IPS-15b (cell line): Measurements from ENCODE around the gene EMSY.

ENCODE experiments used
- H3K27me3 ChIP-seq: one replicate; pipeline ENCODE4 v1.6.1; 2013; ENCODE audit warnings: low read length; ENCODE audit not compliant: control insufficient read depth, insufficient read depth
- H3K36me3 ChIP-seq: one replicate; pipeline ENCODE4 v1.6.1; 2013; ENCODE audit warnings: low read length; ENCODE audit not compliant: control insufficient read depth, insufficient read depth
- H3K4me1 ChIP-seq: one replicate; pipeline ENCODE4 v1.6.1; 2013; ENCODE audit warnings: mild to moderate bottlenecking, low read length; ENCODE audit not compliant: control insufficient read depth, insufficient read depth
- H3K4me3 ChIP-seq: one replicate; pipeline ENCODE4 v1.5.1; 2013; ENCODE audit warnings: low read depth, low read length
- H3K9ac ChIP-seq: one replicate; pipeline ENCODE4 v1.6.1; 2013; ENCODE audit warnings: low read depth, mild to moderate bottlenecking, low read length
- H3K9me3 ChIP-seq: one replicate; pipeline ENCODE4 v1.6.1; 2013; ENCODE audit warnings: mild to moderate bottlenecking, low read length; ENCODE audit not compliant: control insufficient read depth, insufficient read depth

Gene EMSY

GRCh38 chr11:76526878-76527277, 82.1 kb downstream of the EMSY start:
- no peaks in the 10 kb centered on the region for H3K4me1 ChIP-seq
- no peak overlapping the region for H3K9ac ChIP-seq
- no peaks in the 10 kb centered on the region for H3K36me3 ChIP-seq
- no peak overlapping the region for H3K4me3 ChIP-seq
- H3K9me3 ChIP-seq, result no peaks in the 10 kb centered on the region
- no peaks in the 10 kb centered on the region for H3K27me3 ChIP-seq

DNA sequence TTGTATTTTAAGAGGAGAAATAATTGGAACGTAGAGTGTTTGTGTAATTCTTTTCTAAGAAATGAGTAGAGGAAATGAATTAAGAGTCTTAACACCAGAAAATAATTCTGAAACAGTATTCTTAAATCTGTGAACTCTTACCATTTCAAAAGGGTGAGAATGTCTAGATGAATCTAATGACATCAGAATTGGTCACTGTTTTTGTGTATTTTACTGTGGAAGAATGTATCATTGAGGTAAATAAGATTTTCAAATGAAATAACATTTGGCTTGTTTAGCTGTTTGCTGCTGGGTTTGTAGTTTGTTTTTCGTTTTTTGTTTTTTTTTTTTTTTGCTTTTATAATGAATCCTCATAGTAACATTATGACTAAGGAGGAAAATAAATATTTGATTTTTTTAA, 97.6 kb downstream of the EMSY start:
- H3K4me1 ChIP-seq, result no peaks in the 10 kb centered on the region
- no peaks in the 10 kb centered on the region for H3K27me3 ChIP-seq
- H3K9ac ChIP-seq, result no peak overlapping the region
- H3K36me3 ChIP-seq, result peaks cover 18% of the 10 kb centered on the region
- no peak overlapping the region for H3K4me3 ChIP-seq
- no peaks in the 10 kb centered on the region for H3K9me3 ChIP-seq

DNA sequence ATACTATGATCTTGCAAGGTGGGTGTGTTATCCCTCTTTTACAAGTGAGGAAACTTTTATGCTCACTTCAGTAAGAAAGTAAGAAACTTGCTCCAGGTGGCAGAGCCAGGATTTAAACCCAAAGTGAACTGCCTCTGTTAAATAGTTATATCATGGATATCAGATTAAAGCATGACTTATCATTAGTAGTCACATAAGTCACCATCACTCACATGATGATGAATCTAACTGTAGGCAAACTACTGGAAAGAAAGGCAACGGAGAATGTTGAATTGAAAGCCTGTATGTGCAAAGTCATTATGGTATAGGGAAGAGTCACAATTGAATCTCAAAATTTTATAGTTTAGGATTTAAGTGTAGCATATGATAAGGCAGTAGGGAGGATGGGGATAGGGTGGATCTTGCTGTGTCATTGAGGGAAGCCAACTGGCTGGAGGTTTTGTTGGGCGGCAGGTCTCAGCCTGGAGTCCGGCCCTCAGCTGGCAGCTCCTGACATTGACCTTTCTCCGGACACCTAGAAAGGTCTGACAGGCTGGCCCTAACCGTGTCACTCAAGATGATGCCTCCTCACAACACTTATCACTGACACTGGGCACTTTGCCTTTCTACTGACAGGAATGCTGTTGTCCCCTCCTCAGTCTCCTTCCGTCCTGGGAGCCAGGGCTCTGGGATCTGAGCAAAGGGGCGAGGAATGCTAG, 98.3 kb downstream of the EMSY start:
- no peaks in the 10 kb centered on the region for H3K27me3 ChIP-seq
- H3K9me3 ChIP-seq, result no peaks in the 10 kb centered on the region
- no peak overlapping the region for H3K4me3 ChIP-seq
- peaks cover 18% of the 10 kb centered on the region for H3K36me3 ChIP-seq
- no peaks in the 10 kb centered on the region for H3K4me1 ChIP-seq
- H3K9ac ChIP-seq, result no peak overlapping the region

GRCh38 chr11:76550781-76551180, 106.0 kb downstream of the EMSY start:
- H3K36me3 ChIP-seq, result no peaks in the 10 kb centered on the region
- no peaks in the 10 kb centered on the region for H3K27me3 ChIP-seq
- no peak overlapping the region for H3K9ac ChIP-seq
- peaks cover 3% of the 10 kb centered on the region for H3K4me1 ChIP-seq
- H3K4me3 ChIP-seq, result no peak overlapping the region
- peaks cover 5% of the 10 kb centered on the region for H3K9me3 ChIP-seq

DNA sequence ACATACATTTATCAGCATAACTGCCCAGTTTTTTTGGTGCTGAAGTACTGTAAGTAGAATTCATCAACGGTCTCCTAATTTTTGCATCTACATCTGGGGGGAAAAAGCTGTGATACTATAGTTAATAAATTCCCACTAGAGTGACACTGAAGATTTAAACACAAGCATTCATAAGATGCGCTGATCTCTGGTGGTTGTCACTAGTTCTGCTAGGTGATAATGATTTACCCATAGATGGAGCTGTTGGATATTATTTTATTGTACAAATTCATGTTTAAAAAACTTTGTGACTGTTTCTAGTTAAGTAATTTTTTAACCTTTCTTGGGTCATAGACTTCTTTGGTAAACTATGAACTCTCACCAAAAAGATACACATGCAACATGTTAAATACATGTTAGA, 106.6 kb downstream of the EMSY start:
- peaks cover 3% of the 10 kb centered on the region for H3K4me1 ChIP-seq
- H3K9me3 ChIP-seq, result peaks cover 5% of the 10 kb centered on the region
- no peak overlapping the region for H3K9ac ChIP-seq
- no peaks in the 10 kb centered on the region for H3K27me3 ChIP-seq
- H3K4me3 ChIP-seq, result no peak overlapping the region
- H3K36me3 ChIP-seq, result no peaks in the 10 kb centered on the region

DNA sequence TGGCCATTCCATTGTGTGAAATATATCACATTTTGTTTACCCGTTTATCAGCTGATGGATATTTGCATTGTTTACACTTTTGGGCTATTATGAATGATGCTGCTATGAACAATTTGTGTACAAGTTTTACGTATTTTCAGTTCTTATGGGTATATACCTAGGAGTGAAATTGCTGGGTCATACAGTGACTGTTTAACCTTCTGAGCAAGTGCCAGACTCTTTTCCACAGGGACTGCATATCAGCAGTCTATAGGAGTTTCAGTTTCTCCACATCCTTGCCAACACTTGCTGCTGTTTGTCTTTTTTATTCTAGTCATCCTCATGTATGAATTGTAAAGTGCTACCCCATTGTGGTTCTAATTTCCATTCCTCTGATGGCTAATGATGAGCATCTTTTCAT, 108.2 kb downstream of the EMSY start:
- Histone ChIP-seq H3K9ac (no peak overlapping the region), H3K4me3 (no peak overlapping the region), H3K4me1 (peaks cover 3% of the 10 kb centered on the region), H3K36me3 (no peaks in the 10 kb centered on the region), H3K9me3 (peaks cover 5% of the 10 kb centered on the region), H3K27me3 (no peaks in the 10 kb centered on the region)

GRCh38 chr11:76553554-76554476, 109.0 kb downstream of the EMSY start:
- H3K4me1 ChIP-seq, result peaks cover 3% of the 10 kb centered on the region
- no peaks in the 10 kb centered on the region for H3K36me3 ChIP-seq
- H3K4me3 ChIP-seq, result no peak overlapping the region
- H3K27me3 ChIP-seq, result no peaks in the 10 kb centered on the region
- H3K9me3 ChIP-seq, result peaks cover 5% of the 10 kb centered on the region
- H3K9ac ChIP-seq, result no peak overlapping the region

- H3K4me1 ChIP-seq, result peaks cover 3% of the 10 kb centered on the region
- H3K9ac ChIP-seq, result no peak overlapping the region
- H3K4me3 ChIP-seq, result no peak overlapping the region
Observed at GRCh38 chr11:76554767-76555166, 109.9 kb downstream of the EMSY start.

GRCh38 chr11:76557466-76557865, 112.6 kb downstream of the EMSY start:
- H3K4me3 ChIP-seq, result no peak overlapping the region
- H3K4me1 ChIP-seq, result peaks cover 3% of the 10 kb centered on the region

More at GRCh38 chr11:76554767-76555166, 109.9 kb downstream of the EMSY start:
- Histone ChIP-seq H3K9me3 (peaks cover 5% of the 10 kb centered on the region), H3K27me3 (no peaks in the 10 kb centered on the region), H3K36me3 (no peaks in the 10 kb centered on the region)

GRCh38 chr11:76558473-76558872, 113.7 kb downstream of the EMSY start:
- no peaks in the 10 kb centered on the region for H3K9me3 ChIP-seq
- peaks cover 3% of the 10 kb centered on the region for H3K4me1 ChIP-seq
- H3K27me3 ChIP-seq, result no peaks in the 10 kb centered on the region
- no peak overlapping the region for H3K9ac ChIP-seq
- no peaks in the 10 kb centered on the region for H3K36me3 ChIP-seq
- H3K4me3 ChIP-seq, result no peak overlapping the region

More at GRCh38 chr11:76557466-76557865, 112.6 kb downstream of the EMSY start:
- H3K9me3 ChIP-seq, result peaks cover 5% of the 10 kb centered on the region
- H3K27me3 ChIP-seq, result no peaks in the 10 kb centered on the region
- no peak overlapping the region for H3K9ac ChIP-seq
- H3K36me3 ChIP-seq, result no peaks in the 10 kb centered on the region

DNA sequence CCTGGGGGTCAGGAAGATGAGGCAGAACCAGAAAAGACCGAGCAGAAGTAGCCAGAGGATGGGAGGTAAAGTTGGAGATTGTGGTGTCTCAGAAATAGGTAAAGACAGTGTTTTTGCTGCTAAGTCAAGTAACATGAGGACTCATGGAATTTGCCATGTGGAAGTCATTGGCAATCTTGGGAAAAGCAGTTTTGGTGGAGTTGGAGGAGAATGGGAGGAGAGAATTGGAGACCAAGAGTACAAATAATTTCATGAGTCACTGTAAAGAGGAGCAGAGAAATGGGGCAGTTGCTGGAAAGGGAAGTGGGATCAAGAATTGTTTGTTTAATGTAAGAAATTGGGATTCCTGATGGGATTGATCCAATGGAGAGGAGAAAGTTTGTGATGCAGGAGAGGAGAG, 114.1 kb downstream of the EMSY start:
- H3K9ac ChIP-seq, result no peak overlapping the region
- H3K9me3 ChIP-seq, result no peaks in the 10 kb centered on the region
- H3K4me3 ChIP-seq, result no peak overlapping the region

GRCh38 chr11:76559346-76559745, 114.5 kb downstream of the EMSY start:
- H3K9ac ChIP-seq, result no peak overlapping the region
- H3K4me3 ChIP-seq, result no peak overlapping the region
- H3K9me3 ChIP-seq, result no peaks in the 10 kb centered on the region
- H3K27me3 ChIP-seq, result no peaks in the 10 kb centered on the region
- H3K4me1 ChIP-seq, result no peaks in the 10 kb centered on the region
- no peaks in the 10 kb centered on the region for H3K36me3 ChIP-seq

More for the DNA sequence above, 114.1 kb downstream of the EMSY start:
- Histone ChIP-seq H3K36me3 (no peaks in the 10 kb centered on the region), H3K27me3 (no peaks in the 10 kb centered on the region), H3K4me1 (peaks cover 2% of the 10 kb centered on the region)
